GM21737 (cell line): ENCODE data around the gene LMF1.

Experiments used
- ATAC-seq: cut with Tn5 transposase; IDR thresholded peaks from one replicate; pipeline ENCODE4 v1.9.1; 2021; ENCODE audit warnings: mild to moderate bottlenecking, moderate library complexity; ENCODE audit not compliant: unreplicated experiment

Gene LMF1

GRCh38 chr16:1003391-1004347 lies 32.9 kb upstream of the LMF1 start:
- ATAC-seq = no peak

- ATAC-seq = no peak
Observed at GRCh38 chr16:1002399-1003166, 31.8 kb upstream of the LMF1 start.

- ATAC-seq = no peak
Observed at GRCh38 chr16:1001096-1001495, 30.3 kb upstream of the LMF1 start.

- ATAC-seq = no peak
Observed at GRCh38 chr16:1000608-1001007, 29.8 kb upstream of the LMF1 start.

GRCh38 chr16:999677-1000076 lies 28.9 kb upstream of the LMF1 start:
- ATAC-seq = no peak

- ATAC-seq = no peak
Observed at GRCh38 chr16:998615-999014, 27.8 kb upstream of the LMF1 start.

- ATAC-seq = no peak
Observed at GRCh38 chr16:998211-998610, 27.4 kb upstream of the LMF1 start.

- no peak for ATAC-seq
Observed at GRCh38 chr16:997440-998051, 26.8 kb upstream of the LMF1 start.

- no peak for ATAC-seq
Observed at GRCh38 chr16:996681-997080, 25.9 kb upstream of the LMF1 start.

GRCh38 chr16:995783-996182 lies 25.0 kb upstream of the LMF1 start:
- ATAC-seq = no peak

- no peak for ATAC-seq
Observed at GRCh38 chr16:995087-995486, 24.3 kb upstream of the LMF1 start.

GRCh38 chr16:993731-994130 lies 22.9 kb upstream of the LMF1 start:
- no peak for ATAC-seq

- ATAC-seq = no peak
Observed at GRCh38 chr16:991773-992172, 21.0 kb upstream of the LMF1 start.

- ATAC-seq = no peak
Observed at GRCh38 chr16:991345-991744, 20.6 kb upstream of the LMF1 start.

- ATAC-seq = no peak
Observed at GRCh38 chr16:990516-991291, 19.9 kb upstream of the LMF1 start.

GRCh38 chr16:989354-989814 lies 18.6 kb upstream of the LMF1 start:
- no peak for ATAC-seq

- ATAC-seq = no peak
Observed at GRCh38 chr16:988471-989353, 17.9 kb upstream of the LMF1 start.

- no peak for ATAC-seq
Observed at GRCh38 chr16:987906-988305, 17.1 kb upstream of the LMF1 start.

- no peak for ATAC-seq
Observed at GRCh38 chr16:986925-987582, 16.3 kb upstream of the LMF1 start.
